NCI-H2196 treated with DMSO at 0.1 percent for 48 hours (cell line): ENCODE measurements around the gene BTNL8.

Experiments used
- DNase-seq: peaks from one replicate; lab custom pipeline; 2025; ENCODE audit not compliant: unreplicated experiment; lab: John Stamatoyannopoulos, UW

The BTNL8 gene, protein sequence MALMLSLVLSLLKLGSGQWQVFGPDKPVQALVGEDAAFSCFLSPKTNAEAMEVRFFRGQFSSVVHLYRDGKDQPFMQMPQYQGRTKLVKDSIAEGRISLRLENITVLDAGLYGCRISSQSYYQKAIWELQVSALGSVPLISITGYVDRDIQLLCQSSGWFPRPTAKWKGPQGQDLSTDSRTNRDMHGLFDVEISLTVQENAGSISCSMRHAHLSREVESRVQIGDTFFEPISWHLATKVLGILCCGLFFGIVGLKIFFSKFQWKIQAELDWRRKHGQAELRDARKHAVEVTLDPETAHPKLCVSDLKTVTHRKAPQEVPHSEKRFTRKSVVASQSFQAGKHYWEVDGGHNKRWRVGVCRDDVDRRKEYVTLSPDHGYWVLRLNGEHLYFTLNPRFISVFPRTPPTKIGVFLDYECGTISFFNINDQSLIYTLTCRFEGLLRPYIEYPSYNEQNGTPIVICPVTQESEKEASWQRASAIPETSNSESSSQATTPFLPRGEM

DNA sequence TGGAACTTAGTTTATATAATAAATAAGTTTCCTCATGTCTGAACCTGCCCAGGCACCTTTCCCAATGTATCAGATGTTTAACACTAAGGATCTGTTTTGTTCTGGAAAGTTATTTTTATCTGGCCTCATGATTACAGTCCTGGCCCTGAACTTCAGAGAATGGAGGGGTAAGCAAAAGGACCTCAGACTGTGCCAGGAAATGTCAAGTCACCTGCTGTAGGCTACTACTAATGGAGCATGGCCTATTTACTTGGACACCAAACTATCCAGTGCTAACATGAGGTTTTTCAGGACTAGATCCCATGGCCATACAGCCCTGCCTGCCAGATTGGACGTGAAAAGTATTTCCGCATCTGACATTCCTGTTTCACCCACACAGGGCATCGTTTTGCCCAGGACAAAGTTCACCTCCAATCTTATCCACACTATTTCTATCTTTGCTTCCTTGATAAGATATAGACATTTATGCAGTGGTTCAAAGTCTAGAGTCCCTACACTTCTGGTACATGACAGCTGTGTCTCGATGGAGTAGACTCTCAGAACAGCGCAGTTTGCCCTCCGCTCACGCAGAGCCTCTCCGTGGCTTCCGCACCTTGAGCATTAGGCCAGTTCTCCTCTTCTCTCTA, at the start of gene BTNL8:
Gene BTNL8, plus strand, starts transcription at position 539 of the 626 bp plus-strand sequence. CDS start 152 bp downstream, outside the sequence.
- no peak for DNase-seq

DNA sequence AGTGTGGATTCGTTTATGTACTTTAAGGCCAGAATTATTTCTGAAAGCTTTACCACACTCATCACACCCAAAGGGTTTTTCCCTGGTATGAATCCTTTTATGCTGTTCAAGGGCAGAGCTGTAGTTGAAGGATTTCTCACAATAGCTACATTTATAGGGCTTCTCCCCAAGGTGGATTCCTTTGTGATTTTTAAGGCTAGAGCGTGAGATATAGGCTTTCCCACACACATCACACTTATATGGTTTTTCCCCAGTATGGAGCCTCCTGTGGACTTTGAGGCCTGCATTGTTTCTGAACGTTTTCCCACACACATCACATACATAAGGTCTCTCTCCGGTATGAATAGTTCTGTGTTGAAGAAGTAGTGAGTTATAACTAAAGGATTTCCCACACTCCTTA, 49.1 kb upstream of the BTNL8 start:
- DNase-seq: no peak

DNA sequence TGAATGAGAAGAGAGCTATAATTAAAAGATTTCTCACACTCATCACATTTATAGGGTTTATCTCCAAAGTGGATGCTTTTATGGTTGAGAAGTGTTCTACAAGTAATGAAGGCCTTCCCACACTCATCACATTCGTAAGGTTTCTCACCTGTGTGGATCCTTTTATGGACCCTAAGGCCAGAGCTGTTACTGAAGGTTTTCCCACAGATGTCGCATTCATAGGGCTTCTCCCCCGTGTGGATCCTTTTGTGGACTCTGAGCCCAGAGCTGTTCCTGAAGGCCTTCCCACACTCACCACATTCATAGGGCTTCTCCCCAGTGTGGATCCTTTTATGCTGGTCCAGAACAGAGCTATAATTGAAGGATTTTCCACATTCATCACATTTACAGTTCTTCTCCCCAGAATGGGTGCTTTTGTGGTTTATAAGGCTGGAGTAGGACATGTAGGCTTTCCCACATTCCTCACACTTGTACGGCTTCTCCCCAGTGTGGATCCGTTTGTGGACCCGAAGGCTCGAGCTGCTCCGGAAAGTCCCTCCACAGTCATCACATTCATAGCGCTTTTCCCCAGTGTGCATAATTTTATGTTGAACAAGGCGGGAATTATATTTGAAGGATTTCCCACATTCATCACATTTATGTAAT, 48.4 kb upstream of the BTNL8 start:
- DNase-seq: no peak

DNA sequence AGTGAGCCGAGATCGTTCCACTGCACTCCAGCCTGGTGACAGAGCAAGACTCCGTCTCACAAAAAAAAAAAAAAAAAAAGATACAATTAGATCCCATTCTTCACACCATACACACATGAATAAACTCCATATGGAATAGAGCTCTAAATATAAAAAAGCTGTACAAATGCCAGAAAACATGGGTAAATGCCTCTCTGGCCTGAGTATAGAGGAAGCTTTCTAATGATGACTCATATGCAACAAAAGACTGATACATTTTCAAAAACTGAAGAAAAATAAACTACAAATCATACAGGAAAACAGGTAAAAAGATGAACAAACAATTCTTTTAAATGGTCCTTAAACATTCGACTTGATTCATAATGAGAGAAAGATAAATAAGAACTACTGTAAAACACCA, 46.5 kb upstream of the BTNL8 start:
- DNase-seq: no peak

DNA sequence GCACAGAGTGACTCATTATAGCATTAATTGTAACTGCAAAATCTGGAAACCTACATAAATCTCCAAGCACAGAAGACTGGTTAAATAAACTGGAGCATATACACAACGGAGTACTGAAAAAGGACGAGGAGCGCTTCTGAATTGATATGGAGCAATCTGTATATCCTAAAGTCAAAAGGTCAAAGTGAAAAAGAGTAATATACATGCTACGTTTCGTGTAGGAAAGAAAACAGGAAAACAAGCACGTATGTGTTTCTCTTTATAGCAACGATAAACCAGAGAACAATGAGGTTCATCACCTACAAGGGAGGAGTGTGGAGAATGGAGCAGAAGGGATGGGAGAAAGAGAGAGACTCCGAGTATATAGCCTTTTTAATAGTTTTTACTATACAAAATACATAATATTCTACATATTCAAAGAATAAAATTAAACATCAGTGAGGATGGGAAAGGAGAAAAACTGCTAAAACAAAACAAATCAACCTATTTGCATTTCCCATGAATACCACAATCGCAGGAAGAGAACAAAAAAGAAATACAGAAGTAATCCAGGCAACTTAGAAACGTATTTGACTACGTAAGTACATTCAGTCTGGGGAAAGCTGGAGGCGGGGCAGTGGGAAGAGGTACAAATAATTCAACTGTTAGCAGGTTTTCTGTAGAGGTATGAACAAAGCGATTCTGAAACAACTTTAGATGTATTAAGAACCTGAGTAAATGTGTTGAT, 45.7 kb upstream of the BTNL8 start:
- DNase-seq: no peak

DNA sequence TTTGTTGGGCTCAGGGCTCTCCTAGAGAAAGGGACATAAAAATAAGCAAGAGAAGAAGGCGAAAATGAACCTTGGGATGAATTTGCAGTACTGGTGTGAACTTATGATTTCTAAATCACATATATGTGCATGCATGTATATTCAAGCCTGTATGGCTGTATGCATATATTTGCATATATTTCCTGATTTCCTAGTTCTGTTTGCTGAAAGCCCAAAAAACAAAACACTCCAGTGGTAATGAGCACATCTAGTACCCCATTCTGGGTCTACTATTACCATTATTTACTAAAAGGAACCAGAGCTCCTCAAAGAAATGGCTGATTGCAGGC, 45.1 kb upstream of the BTNL8 start:
- DNase-seq: no peak

DNA sequence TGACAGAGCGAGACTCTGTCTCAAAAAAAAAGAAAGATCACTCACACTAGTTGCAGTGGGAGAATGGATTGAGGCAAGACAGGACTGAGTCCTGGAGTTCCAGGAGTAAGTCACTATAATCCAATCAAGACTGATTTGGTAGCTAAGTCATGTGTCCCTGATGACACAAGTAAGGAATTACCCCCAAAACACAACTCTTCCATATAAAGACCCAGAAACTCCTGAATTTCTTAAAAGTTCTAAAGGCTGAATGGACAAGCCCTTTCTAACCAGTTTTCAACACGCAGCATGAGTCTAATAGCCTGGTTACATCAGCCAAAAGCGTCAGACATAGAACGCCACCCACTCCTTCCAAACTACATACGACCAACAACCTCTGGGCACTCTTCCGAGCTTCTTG, 40.4 kb upstream of the BTNL8 start:
- no peak for DNase-seq

DNA sequence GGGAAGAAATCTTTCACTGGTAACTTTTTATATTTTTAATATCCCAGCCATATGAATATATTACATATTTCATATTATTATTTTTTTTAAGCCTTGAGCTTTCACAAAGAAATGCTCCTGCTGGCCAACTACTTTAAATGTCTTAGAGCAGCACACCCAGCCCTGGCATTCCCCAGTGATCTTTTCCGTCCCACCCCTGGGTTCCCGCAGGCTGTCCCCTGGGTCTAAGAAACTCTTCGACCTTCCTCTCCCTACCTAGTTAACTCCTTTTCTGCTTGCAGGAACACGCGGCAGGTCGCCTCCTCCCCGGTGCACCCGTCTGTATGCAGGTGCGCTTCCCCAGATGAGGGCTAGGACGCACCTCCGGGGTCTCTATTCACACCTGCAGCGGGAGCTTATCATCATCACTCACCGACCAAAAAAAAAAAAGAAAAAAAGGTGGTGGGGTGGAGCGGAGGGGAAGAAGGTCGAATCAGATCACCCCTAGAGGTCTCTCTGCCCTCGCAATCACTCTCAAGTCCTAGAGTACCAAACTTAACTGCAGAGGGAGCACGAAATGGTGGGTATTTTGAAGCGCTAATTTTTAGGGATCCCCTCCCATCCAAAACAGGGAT, 38.6 kb upstream of the BTNL8 start:
- DNase-seq: peak; percentile 40

DNA sequence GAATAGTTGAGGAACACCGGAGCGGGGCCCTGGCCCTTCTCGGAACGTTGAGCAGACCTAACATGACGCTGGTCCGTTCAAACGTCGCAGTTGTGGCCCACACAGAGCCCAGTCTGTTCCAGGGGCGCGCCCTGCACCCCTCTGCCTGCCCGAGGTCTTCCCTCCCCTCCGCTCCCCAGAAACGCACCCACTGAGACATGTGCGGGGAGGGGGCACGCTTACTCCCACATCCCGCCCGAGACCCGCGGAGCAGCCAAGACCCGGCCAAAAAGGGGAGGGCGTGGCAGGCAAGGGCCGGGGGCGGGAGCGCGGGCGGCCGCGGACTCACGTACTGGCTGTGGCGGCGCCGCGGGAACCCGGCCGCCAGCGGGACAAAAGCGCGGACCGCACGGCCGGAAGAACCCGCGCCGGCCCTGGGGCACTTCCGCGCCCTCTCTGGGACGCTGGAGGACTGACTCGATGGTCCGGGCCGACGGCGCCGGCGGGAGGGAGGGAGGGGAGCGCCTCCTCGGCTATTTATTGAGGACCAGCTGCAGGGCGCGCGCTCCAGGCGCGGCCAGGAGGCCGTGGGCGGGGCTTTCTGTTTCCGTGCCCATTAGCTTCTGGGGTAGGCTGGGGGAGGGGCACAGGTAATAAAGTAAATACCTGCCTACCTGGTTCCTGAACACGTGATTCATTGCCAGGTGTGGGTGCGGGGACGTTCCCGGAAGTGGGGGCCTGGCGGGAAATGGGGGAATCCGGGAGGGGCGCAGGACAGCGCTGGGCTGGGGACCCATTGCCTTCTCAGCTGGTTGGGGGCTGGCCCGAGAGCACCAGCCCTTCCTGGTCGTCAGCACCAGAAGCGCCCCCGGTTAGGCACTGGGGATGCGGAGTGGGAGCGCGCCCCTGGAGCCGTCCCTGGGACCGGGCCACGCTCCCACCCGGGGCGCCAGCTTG, 37.8 kb upstream of the BTNL8 start, which contains the start of gene ZFP62:
Gene ZFP62, minus strand, starts transcription at position 390 of the 936 bp plus-strand sequence. Its CDS starts 57 bp downstream, at position 333.
- DNase-seq: peak; percentile 97

DNA sequence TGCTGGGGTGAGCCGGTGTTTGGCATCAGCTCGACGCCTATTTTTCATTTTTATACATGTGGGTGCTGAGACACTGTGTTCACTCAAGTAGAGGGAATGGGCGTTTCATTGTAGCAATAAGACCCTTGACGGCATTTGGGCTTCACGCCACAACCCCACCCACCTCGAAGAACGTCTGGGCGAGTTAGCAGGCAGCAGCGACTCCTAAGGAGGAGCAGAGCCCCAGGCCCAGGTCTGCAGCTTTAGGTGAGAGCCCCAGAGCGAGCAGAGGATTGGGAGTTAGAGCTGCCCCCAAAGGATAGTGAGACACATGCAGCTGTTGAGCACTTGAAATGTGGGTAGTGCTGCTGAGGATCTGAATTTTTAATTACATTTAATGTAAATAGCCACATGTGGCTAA, 36.3 kb upstream of the BTNL8 start:
- no peak for DNase-seq

DNA sequence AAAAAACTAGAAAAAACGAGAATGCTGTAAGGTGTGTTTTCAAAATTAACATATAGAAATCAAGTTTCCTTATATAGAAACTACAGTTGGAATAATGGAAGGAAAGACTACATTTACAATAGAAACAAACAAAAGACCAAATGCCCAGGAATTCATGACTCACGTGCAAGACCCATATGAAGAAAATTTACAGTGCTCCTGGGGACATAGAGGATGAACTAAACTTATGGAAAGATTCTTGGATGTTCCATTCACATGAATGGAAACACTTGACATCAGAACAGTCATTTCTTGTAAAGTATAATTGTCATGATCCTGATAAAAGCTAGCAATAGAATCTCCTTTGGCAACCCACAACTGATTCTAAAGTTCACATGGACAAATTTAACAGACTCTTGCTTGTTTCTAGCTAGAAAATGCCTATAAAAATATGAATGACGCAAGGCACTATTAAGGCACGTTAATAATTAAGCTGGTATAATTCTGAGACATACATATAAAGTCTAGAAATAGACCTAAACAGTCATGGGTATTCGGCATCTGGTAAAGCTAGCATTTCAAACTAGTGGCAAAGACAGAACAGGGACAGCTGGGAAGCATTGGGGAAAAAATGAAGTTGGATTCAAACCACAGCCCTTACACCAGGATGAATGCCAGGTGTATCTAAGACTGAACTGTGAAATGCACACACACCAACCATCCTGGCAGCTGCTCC, 32.8 kb upstream of the BTNL8 start:
- no peak for DNase-seq

DNA sequence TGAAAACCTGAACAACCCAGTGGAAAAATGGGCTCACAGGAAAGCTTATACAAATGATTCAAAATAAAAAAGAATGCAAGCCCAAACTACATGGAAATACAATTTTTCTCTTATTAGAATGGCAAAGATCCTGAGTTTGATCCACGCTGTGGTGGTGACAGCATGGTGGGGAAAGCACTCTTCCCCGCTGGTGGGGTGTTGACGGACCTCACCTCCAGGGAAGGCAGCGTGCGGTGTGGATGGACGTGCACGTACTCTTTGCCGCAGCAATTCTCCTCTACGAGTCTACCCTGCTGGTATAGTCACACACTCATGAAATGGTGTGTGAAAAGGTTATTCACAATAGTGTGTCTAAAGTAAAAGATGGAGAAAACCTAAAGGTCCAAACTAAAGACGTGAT, 32.0 kb upstream of the BTNL8 start:
- DNase-seq: no peak

DNA sequence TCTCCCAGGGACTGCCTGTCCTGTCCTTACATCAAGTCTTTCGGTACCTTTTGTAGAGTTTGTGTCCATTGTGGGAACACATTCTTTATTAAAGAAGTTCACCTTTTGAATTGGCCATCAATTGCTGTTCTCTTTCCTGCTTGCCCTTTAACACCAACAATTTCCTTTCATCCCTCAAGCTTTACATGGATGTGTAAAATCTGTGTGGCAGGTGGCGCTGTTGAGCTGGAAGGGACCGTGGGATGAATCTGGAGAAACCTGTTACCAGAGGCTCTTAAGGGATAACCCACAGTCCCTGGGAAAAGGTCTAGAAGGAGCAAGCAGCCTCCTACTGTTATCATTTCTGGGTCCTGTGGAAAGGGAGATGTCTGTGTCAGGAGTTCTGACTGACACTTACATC, 30.0 kb upstream of the BTNL8 start:
- peak; percentile 70 for DNase-seq

DNA sequence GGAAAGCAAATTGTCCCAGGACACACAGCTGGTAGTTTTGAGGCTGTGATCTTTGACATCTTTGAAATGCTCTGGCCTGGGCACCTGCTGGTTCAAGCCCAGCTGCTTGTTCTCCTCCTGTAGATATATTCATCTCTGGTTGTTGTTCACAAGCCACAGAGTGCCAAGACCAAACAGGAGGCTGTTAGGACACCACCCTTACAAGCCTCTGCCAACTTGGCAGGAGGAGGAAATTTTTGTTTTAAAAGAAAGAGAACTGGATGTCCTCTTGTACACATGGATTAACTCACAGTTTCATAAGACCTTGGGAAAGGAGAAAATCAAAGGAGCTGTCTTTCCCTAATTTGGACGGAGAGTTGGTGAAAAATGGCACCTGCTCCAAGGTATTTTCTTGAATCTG, 29.4 kb upstream of the BTNL8 start:
- DNase-seq: no peak

DNA sequence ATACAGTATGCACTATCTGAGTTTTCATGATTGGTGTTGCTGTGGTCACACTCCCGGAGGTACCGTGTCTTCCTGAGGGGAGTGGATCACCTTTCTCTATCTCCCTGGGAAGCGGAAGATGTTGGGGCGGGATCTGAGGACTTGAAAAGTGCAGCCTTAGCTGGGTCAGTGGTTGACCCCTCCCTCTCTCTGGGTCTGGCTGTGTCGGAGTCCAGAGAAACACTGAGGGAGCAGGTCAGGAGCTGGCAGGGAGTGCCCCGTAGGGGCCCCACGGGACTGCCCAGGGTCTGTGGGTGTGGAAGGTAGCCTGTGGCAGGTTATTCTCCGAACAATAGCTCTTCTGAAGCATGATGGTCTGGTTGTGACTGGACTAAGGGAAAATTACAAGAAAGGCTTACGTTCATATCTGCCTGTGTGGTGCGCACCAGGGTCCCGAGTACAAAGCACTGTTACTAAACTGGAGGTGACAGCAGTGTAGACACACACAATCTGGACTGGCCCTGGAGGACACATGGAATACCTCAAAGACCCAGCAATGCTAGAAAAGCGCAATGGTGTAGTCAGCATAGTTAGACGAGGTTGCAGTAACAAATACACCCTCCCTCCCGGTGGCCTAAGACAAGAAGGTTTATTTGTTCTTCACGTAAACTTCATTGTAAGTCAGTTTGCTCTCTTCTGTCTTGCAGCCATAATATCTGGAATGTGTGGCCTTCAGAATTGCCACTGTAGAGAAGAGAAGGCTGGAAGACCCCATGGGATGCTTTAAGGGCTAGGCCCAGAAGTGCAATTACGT, 28.5 kb upstream of the BTNL8 start:
- DNase-seq: no peak

DNA sequence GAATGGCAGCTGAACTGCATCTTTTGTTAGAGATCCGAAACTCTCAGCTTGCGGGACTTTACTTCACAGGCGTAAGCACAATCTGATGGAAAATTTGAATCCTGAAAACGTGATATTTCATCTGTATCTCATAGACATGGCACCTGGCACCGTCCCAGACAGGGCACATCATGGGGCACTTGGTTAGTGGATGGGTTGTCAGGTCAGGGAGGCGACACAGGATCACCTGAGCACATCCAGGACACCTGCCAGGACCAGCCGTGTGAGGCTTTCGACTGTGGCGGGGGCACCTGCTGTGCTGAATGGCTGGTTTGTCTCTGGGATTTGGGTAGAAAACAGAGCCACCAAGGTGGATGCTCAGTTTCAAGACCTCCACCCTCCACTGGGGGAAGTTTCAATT, 26.5 kb upstream of the BTNL8 start:
- DNase-seq: no peak

DNA sequence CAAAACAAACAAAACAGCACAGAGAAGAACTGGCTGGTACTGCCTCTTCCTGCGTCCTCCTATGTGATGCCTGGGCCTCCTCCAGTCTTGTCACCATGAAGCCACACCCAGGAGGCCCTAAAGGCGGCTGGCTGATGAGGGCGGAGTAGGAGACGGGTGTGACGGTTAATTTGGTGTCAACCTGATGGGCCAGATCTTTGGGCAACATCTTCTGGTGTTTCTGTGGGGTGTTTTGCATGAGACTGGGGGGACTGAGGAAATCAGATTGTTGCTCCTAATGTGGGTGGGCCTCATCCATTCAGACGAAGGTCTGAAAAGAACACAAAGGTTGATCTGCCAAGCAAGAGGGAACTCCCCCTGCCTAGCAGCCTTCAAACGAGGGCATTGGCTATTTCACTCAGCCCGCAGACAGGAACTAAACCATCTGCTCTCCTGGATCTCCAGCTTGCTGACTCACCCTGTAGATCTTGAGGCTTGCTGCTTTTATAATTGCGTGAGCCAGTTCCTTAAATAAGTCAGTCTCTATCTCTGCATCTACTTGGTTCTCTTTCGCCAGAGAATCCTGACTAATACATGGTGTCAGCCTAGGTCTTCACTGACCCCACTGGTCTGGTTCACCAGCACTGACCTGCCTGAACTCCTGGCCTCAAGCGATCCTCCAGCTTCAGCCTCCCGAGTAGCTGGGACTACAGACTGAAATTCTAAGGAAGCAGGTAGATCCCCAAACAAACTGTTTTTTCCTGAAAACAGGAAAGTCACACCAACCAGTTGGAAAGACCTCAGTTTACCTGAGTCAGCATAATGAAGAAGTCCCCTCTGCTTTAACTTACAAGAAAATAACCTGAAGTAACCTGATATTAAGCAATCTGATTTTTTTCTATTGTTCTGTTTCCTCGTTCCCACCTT, 25.1 kb upstream of the BTNL8 start:
- DNase-seq: no peak
